Mesendoderm (in vitro differentiated cells): ENCODE measurements around the gene FRG2. TPM values are rescaled to one million over a fixed set of nuclear protein-coding genes. Genes with fewer than 3 reads are reported as not detected.
"Not testable (repeated sequence)": the region's sequence is repeated elsewhere in the genome, so short reads cannot be mapped to it uniquely, and the experiment has no call there.

ENCODE experiments used
- DNase-seq: peaks from one replicate; pipeline ENCODE4 v3.0.0; 2013
- H2AK5ac ChIP-seq: 2 replicates; pipeline ENCODE4 v1.6.1; 2013; ENCODE audit warnings: low read length, inconsistent platforms
- H2BK120ac ChIP-seq: 2 replicates; pipeline ENCODE4 v1.6.1; 2013; ENCODE audit warnings: low read depth, mild to moderate bottlenecking, low read length, moderate library complexity, mixed read lengths
- H2BK15ac ChIP-seq: replicated peaks from 2 replicates; pipeline ENCODE4 v1.6.1; 2013; ENCODE audit warnings: low read depth, mild to moderate bottlenecking, moderate library complexity
- H2BK5ac ChIP-seq: 2 replicates; pipeline ENCODE4 v1.6.1; 2013; ENCODE audit warnings: low read length, inconsistent platforms
- H3K18ac ChIP-seq: 2 replicates; pipeline ENCODE4 v1.6.1; 2013; ENCODE audit warnings: mild to moderate bottlenecking, low read length, mixed read lengths
- H3K23ac ChIP-seq: one replicate; pipeline ENCODE4 v1.6.1; 2013; ENCODE audit warnings: low read length
- H3K27ac ChIP-seq: 2 replicates; pipeline ENCODE4 v1.5.1; 2013; ENCODE audit warnings: low read depth, mild to moderate bottlenecking, inconsistent platforms, low read length, moderate library complexity
- H3K27me3 ChIP-seq: 2 replicates; pipeline ENCODE4 v1.6.1; 2013; ENCODE audit warnings: low read length, control low read depth, mild to moderate bottlenecking, inconsistent platforms; ENCODE audit not compliant: insufficient read depth, poor library complexity
- H3K36me3 ChIP-seq: 2 replicates; pipeline ENCODE4 v1.6.1; 2013; ENCODE audit warnings: low read length, inconsistent platforms; ENCODE audit not compliant: control insufficient read depth, insufficient read depth
- H3K4ac ChIP-seq: one replicate; pipeline ENCODE4 v1.6.1; 2013; ENCODE audit warnings: low read depth, mild to moderate bottlenecking, low read length, moderate library complexity
- H3K4me1 ChIP-seq: 2 replicates; pipeline ENCODE4 v1.6.1; 2013; ENCODE audit warnings: low read depth, low read length, inconsistent platforms; ENCODE audit not compliant: control insufficient read depth
- H3K4me2 ChIP-seq: 2 replicates; pipeline ENCODE4 v1.6.1; 2013; ENCODE audit warnings: low read length
- H3K4me3 ChIP-seq: 2 replicates; pipeline ENCODE4 v1.5.1; 2013; ENCODE audit warnings: mild to moderate bottlenecking, low read length
- H3K56ac ChIP-seq: one replicate; pipeline ENCODE4 v1.6.1; 2013; ENCODE audit warnings: low read length
- H3K79me1 ChIP-seq: 2 replicates; pipeline ENCODE4 v1.6.1; 2013; ENCODE audit warnings: low read length, inconsistent platforms
- H3K79me2 ChIP-seq: 2 replicates; pipeline ENCODE4 v1.6.1; 2013; ENCODE audit warnings: mild to moderate bottlenecking, low read length; ENCODE audit not compliant: control insufficient read depth, insufficient read depth
- H3K9ac ChIP-seq: 2 replicates; pipeline ENCODE4 v1.6.1; 2013; ENCODE audit warnings: low read length, inconsistent platforms
- H4K5ac ChIP-seq: one replicate; pipeline ENCODE4 v1.6.1; 2013; ENCODE audit warnings: low read length
- H4K8ac ChIP-seq: one replicate; pipeline ENCODE4 v1.6.1; 2013; ENCODE audit warnings: low read depth, mild to moderate bottlenecking, control low read depth, low read length, moderate library complexity
- WGBS: extraction: QIAGEN DNeasy Blood & Tissue Kit; methylation state at CpG from one replicate; pipeline ENCODE4 v1.1.7; 2013; ENCODE audit warnings: low lambda C conversion rate, missing lambda C conversion rate; ENCODE audit not compliant: insufficient coverage; ENCODE audit errors: extremely low coverage; 5-methylcytosine and 5-hydroxymethylcytosine counted together
- polyA plus RNA-seq, 2 experiments: library from polyadenylated mRNA; stranded (reverse); fragments of 200-250 nt; gene quantifications; one replicate each; pipeline ENCODE4 v1.2.3, GENCODE V29; 2013

The FRG2 gene
- not detected for polyA plus RNA-seq (2013, experiment 1 of 2)
- not detected for polyA plus RNA-seq (2013, experiment 2 of 2)

DNA sequence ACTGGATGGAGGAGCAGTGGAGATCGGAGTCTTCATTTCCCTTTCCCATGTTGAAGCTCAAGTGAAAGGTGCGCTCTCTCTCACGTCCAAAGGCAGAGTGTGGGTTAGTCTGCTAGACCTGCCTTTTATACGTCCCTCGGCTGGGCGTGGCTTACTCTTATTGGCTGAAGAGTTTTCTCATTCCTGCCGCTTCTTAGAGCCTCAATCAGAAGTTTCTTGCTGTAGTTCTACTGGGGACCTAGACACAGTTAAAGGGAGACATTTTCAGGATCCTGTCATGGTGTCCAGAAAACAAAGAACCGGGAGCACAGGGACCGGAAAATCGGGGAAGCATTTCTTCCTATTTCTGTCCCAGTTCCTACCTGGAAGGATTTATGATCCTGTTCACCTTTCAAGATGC lies at the start of gene FRG2:
TSS of gene FRG2 (minus strand) at position 101 of the 400 bp plus-strand sequence. CDS start at position 49, 52 bp downstream.
- H3K27ac ChIP-seq, DNase-seq, H3K9ac ChIP-seq, H3K4ac ChIP-seq, H3K4me3 ChIP-seq, H2BK5ac ChIP-seq, H3K23ac ChIP-seq, H4K8ac ChIP-seq, H4K5ac ChIP-seq, H3K79me1 ChIP-seq, H2BK120ac ChIP-seq, H3K18ac ChIP-seq, H3K4me2 ChIP-seq, H2AK5ac ChIP-seq, H3K56ac ChIP-seq, H3K36me3 ChIP-seq, H3K79me2 ChIP-seq, H2BK15ac ChIP-seq, H3K4me1 ChIP-seq, H3K27me3 ChIP-seq: not testable (repeated sequence)
- no CpG with 5 or more reads among the region's 10 CpGs for WGBS

DNA sequence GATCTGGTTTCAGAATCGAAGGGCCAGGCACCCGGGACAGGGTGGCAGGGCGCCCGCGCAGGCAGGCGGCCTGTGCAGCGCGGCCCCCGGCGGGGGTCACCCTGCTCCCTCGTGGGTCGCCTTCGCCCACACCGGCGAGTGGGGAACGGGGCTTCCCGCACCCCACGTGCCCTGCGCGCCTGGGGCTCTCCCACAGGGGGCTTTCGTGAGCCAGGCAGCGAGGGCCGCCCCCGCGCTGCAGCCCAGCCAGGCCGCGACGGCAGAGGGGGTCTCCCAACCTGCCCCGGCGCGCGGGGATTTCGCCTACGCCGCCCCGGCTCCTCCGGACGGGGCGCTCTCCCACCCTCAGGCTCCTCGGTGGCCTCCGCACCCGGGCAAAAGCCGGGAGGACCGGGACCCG lies 41.3 kb upstream of the FRG2 start:
- not testable (repeated sequence) for DNase-seq, H3K27ac ChIP-seq, H3K4ac ChIP-seq, H3K36me3 ChIP-seq, H3K56ac ChIP-seq, H3K79me1 ChIP-seq, H3K18ac ChIP-seq, H3K9ac ChIP-seq, H4K5ac ChIP-seq, H3K27me3 ChIP-seq, H4K8ac ChIP-seq, H2BK120ac ChIP-seq, H3K23ac ChIP-seq, H3K4me3 ChIP-seq, H3K79me2 ChIP-seq, H2BK15ac ChIP-seq, H3K4me2 ChIP-seq, H2AK5ac ChIP-seq, H2BK5ac ChIP-seq, H3K4me1 ChIP-seq
- no CpG with 5 or more reads among the region's 45 CpGs for WGBS

DNA sequence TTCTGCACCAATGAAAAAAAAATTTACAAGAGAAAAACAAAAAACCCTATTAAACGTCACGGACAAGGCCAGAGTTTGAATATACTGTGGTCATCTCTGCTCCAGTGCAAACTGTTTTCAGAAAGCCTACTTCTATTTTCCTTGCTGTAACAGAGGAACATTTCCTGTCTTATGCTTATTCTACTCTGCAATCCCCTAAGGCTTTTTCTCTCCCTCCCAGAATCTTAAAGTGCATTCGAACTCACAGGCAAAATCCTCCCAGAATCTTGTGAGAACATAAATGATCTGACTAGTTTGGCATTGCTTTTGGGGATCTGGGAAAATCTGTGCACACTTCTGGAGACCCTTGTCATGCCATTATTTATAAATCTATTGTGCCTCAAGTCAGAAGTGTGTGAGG lies 37.7 kb upstream of the FRG2 start:
- not testable (repeated sequence) for H2BK15ac ChIP-seq, H2BK120ac ChIP-seq, DNase-seq, H3K79me1 ChIP-seq, H3K4ac ChIP-seq, H3K27me3 ChIP-seq, H3K79me2 ChIP-seq, H3K18ac ChIP-seq, H3K36me3 ChIP-seq, H3K56ac ChIP-seq, H3K27ac ChIP-seq, H4K5ac ChIP-seq, H3K4me2 ChIP-seq, H3K4me1 ChIP-seq, H3K4me3 ChIP-seq, H2BK5ac ChIP-seq, H3K23ac ChIP-seq, H3K9ac ChIP-seq, H2AK5ac ChIP-seq, H4K8ac ChIP-seq
- no CpG with 5 or more reads among the region's 3 CpGs for WGBS

DNA sequence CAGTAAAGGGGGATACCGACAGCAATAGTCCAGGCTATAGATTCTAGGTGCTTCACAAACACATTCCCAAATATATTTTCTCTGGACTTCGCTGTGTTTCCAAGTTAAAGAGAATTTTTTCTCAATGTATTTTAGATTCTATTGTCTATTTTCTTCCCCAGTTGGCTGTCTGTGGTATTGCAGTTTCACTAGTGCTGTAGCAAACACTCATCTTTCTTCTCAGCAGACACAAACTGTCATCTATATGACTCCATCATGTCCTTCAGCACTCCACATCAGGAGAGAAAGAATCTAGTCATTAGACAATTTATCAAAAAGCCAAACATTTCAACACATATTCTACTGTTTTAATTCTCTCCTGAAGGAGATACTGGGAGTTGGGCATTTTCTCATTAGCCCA lies 37.3 kb upstream of the FRG2 start, which contains the start of gene DBET:
TSS of gene DBET (plus strand) at position 161 of the 400 bp plus-strand sequence.
- DNase-seq, H2BK5ac ChIP-seq, H3K4me1 ChIP-seq, H4K5ac ChIP-seq, H3K4me3 ChIP-seq, H3K4me2 ChIP-seq, H3K56ac ChIP-seq, H3K4ac ChIP-seq, H2BK120ac ChIP-seq, H2AK5ac ChIP-seq, H3K27me3 ChIP-seq, H3K27ac ChIP-seq, H4K8ac ChIP-seq, H3K36me3 ChIP-seq, H3K23ac ChIP-seq, H3K79me1 ChIP-seq, H2BK15ac ChIP-seq, H3K9ac ChIP-seq, H3K18ac ChIP-seq, H3K79me2 ChIP-seq: not testable (repeated sequence)
- no CpG with 5 or more reads among the region's 2 CpGs for WGBS

DNA sequence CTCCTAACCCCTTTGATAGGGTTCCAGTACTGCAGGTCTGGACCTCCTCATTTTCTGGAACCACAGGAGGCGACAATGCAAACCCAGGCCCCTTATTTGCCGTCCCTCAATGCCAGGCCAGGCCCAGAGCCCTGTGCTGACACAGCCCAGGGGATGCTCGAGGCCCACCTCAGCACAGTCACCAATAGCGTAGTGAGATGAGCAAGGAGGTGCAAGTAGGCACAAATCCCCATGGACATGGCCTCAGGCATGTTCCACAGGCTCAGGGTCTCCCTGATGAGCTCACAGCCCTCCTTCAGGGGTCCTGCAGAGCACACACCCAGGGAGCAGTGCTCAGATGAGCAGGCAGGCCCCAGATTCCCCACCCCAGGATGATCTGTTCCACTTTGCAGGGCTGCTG lies 31.9 kb upstream of the FRG2 start:
- WGBS, result no CpG with 5 or more reads among the region's 4 CpGs
- H3K27ac ChIP-seq, H3K4me2 ChIP-seq, H3K79me1 ChIP-seq, H3K36me3 ChIP-seq, H3K18ac ChIP-seq, H4K8ac ChIP-seq, H2BK120ac ChIP-seq, H3K4me3 ChIP-seq, H3K79me2 ChIP-seq, H3K23ac ChIP-seq, H2AK5ac ChIP-seq, H3K56ac ChIP-seq, H3K9ac ChIP-seq, H4K5ac ChIP-seq, H3K4ac ChIP-seq, H2BK15ac ChIP-seq, H3K27me3 ChIP-seq, H2BK5ac ChIP-seq, H3K4me1 ChIP-seq, DNase-seq: not testable (repeated sequence)
